Activated T-cell treated with anti-CD3 and anti-CD28 coated beads, Interleukin-2, amount 50 U/mL, for 24 hours (primary cell): ENCODE data around the gene SIL1.

Experiments used
- DNase-seq: peaks from one replicate; pipeline ENCODE4 v3.0.0-alpha.2; 2020
- H3K27ac Mint-ChIP-seq: 2 replicates; pipeline ENCODE4 v1.8.0; 2020; ENCODE audit warnings: mild to moderate bottlenecking, mixed read lengths
- H3K27me3 Mint-ChIP-seq: 2 replicates; pipeline ENCODE4 v1.8.0; 2020; ENCODE audit warnings: mixed read lengths
- H3K36me3 Mint-ChIP-seq: 2 replicates; pipeline ENCODE4 v1.8.0; 2020; ENCODE audit warnings: low read depth, mixed read lengths
- H3K4me1 Mint-ChIP-seq: 2 replicates; pipeline ENCODE4 v1.8.0; 2020; ENCODE audit warnings: low read depth, mixed read lengths
- H3K4me3 Mint-ChIP-seq: 2 replicates; pipeline ENCODE4 v1.8.0; 2020; ENCODE audit warnings: mild to moderate bottlenecking, moderate library complexity, mixed read lengths
- H3K9me3 Mint-ChIP-seq: 2 replicates; pipeline ENCODE4 v1.8.0; 2020; ENCODE audit warnings: mixed read lengths

SIL1 gene

GRCh38 chr5:139149477-139150199 lies 48.5 kb downstream of the SIL1 start:
- Mint-ChIP-seq H3K27me3 (no peaks in the 10 kb centered on the region), H3K4me1 (peaks cover 52% of the 10 kb centered on the region), H3K27ac (no peak overlapping the region), H3K4me3 (no peak overlapping the region), H3K9me3 (no peaks in the 10 kb centered on the region), H3K36me3 (no peaks in the 10 kb centered on the region)
- no peak for DNase-seq

GRCh38 chr5:139148986-139149385 lies 49.2 kb downstream of the SIL1 start:
- DNase-seq = no peak
- no peak overlapping the region for H3K27ac Mint-ChIP-seq
- no peaks in the 10 kb centered on the region for H3K36me3 Mint-ChIP-seq
- no peak overlapping the region for H3K4me3 Mint-ChIP-seq
- H3K9me3 Mint-ChIP-seq = no peaks in the 10 kb centered on the region
- peaks cover 56% of the 10 kb centered on the region for H3K4me1 Mint-ChIP-seq
- no peaks in the 10 kb centered on the region for H3K27me3 Mint-ChIP-seq

- H3K36me3 Mint-ChIP-seq = no peaks in the 10 kb centered on the region
- H3K9me3 Mint-ChIP-seq = no peaks in the 10 kb centered on the region
- no peak overlapping the region for H3K4me3 Mint-ChIP-seq
- no peaks in the 10 kb centered on the region for H3K27me3 Mint-ChIP-seq
- no peak overlapping the region for H3K27ac Mint-ChIP-seq
- no peak for DNase-seq
- H3K4me1 Mint-ChIP-seq = peaks cover 62% of the 10 kb centered on the region
Measured at GRCh38 chr5:139148306-139148705, 49.9 kb downstream of the SIL1 start.

- peaks cover 62% of the 10 kb centered on the region for H3K4me1 Mint-ChIP-seq
- no peaks in the 10 kb centered on the region for H3K9me3 Mint-ChIP-seq
- H3K4me3 Mint-ChIP-seq = no peak overlapping the region
- H3K36me3 Mint-ChIP-seq = no peaks in the 10 kb centered on the region
- H3K27me3 Mint-ChIP-seq = no peaks in the 10 kb centered on the region
- no peak overlapping the region for H3K27ac Mint-ChIP-seq
- no peak for DNase-seq
Measured at GRCh38 chr5:139147483-139148087, 50.6 kb downstream of the SIL1 start.

GRCh38 chr5:139146809-139147482 lies 51.2 kb downstream of the SIL1 start:
- Mint-ChIP-seq H3K27ac (no peak overlapping the region), H3K4me1 (peaks cover 66% of the 10 kb centered on the region), H3K9me3 (no peaks in the 10 kb centered on the region), H3K27me3 (no peaks in the 10 kb centered on the region), H3K36me3 (no peaks in the 10 kb centered on the region), H3K4me3 (no peak overlapping the region)
- DNase-seq = no peak

- DNase-seq = no peak
- H3K4me3 Mint-ChIP-seq = no peak overlapping the region
- no peaks in the 10 kb centered on the region for H3K9me3 Mint-ChIP-seq
- H3K4me1 Mint-ChIP-seq = peaks cover 58% of the 10 kb centered on the region
- H3K36me3 Mint-ChIP-seq = no peaks in the 10 kb centered on the region
- no peaks in the 10 kb centered on the region for H3K27me3 Mint-ChIP-seq
- no peak overlapping the region for H3K27ac Mint-ChIP-seq
Measured at GRCh38 chr5:139141446-139142204, 56.5 kb downstream of the SIL1 start.

- Mint-ChIP-seq H3K36me3 (no peaks in the 10 kb centered on the region), H3K4me1 (peaks cover 53% of the 10 kb centered on the region), H3K27ac (no peak overlapping the region), H3K9me3 (no peaks in the 10 kb centered on the region), H3K4me3 (no peak overlapping the region), H3K27me3 (no peaks in the 10 kb centered on the region)
- no peak for DNase-seq
Measured at GRCh38 chr5:139140591-139141071, 57.5 kb downstream of the SIL1 start.

- Mint-ChIP-seq H3K27me3 (no peaks in the 10 kb centered on the region), H3K27ac (no peak overlapping the region), H3K4me3 (no peak overlapping the region), H3K9me3 (no peaks in the 10 kb centered on the region), H3K36me3 (no peaks in the 10 kb centered on the region), H3K4me1 (peaks cover 38% of the 10 kb centered on the region)
- DNase-seq = no peak
Measured at GRCh38 chr5:139138809-139139208, 59.4 kb downstream of the SIL1 start.

- Mint-ChIP-seq H3K4me3 (no peak overlapping the region), H3K4me1 (peaks cover 34% of the 10 kb centered on the region), H3K27ac (no peak overlapping the region), H3K27me3 (no peaks in the 10 kb centered on the region), H3K36me3 (no peaks in the 10 kb centered on the region), H3K9me3 (no peaks in the 10 kb centered on the region)
- DNase-seq = no peak
Measured at GRCh38 chr5:139138109-139138508, 60.1 kb downstream of the SIL1 start.

GRCh38 chr5:139137697-139138096 lies 60.5 kb downstream of the SIL1 start:
- peaks cover 34% of the 10 kb centered on the region for H3K4me1 Mint-ChIP-seq
- H3K27me3 Mint-ChIP-seq = no peaks in the 10 kb centered on the region

GRCh38 chr5:139134906-139135305 lies 63.3 kb downstream of the SIL1 start:
- Mint-ChIP-seq H3K27me3 (no peaks in the 10 kb centered on the region), H3K36me3 (no peaks in the 10 kb centered on the region), H3K4me3 (no peak overlapping the region), H3K4me1 (peaks cover 19% of the 10 kb centered on the region), H3K9me3 (no peaks in the 10 kb centered on the region), H3K27ac (no peak overlapping the region)
- DNase-seq = no peak

More at GRCh38 chr5:139137697-139138096, 60.5 kb downstream of the SIL1 start:
- H3K4me3 Mint-ChIP-seq = no peak overlapping the region
- DNase-seq = no peak
- H3K36me3 Mint-ChIP-seq = no peaks in the 10 kb centered on the region
- H3K9me3 Mint-ChIP-seq = no peaks in the 10 kb centered on the region
- H3K27ac Mint-ChIP-seq = peak overlapping the region; percentile 13

- DNase-seq = no peak
- peaks cover 7% of the 10 kb centered on the region for H3K4me1 Mint-ChIP-seq
- no peaks in the 10 kb centered on the region for H3K27me3 Mint-ChIP-seq
- no peak overlapping the region for H3K27ac Mint-ChIP-seq
- H3K9me3 Mint-ChIP-seq = no peaks in the 10 kb centered on the region
- no peak overlapping the region for H3K4me3 Mint-ChIP-seq
- H3K36me3 Mint-ChIP-seq = no peaks in the 10 kb centered on the region
Measured at GRCh38 chr5:139133282-139133681, 64.9 kb downstream of the SIL1 start.

- no peak overlapping the region for H3K27ac Mint-ChIP-seq
- no peak overlapping the region for H3K4me3 Mint-ChIP-seq
- peaks cover under 1% of the 10 kb centered on the region for H3K36me3 Mint-ChIP-seq
- no peaks in the 10 kb centered on the region for H3K27me3 Mint-ChIP-seq
- DNase-seq = no peak
- H3K9me3 Mint-ChIP-seq = no peaks in the 10 kb centered on the region
- peaks cover 2% of the 10 kb centered on the region for H3K4me1 Mint-ChIP-seq
Measured at GRCh38 chr5:139132515-139132914, 65.7 kb downstream of the SIL1 start.

- no peak for DNase-seq
- H3K4me1 Mint-ChIP-seq = peaks cover 2% of the 10 kb centered on the region
Measured at GRCh38 chr5:139131921-139132432, 66.2 kb downstream of the SIL1 start.

More at GRCh38 chr5:139131921-139132432, 66.2 kb downstream of the SIL1 start:
- Mint-ChIP-seq H3K4me3 (no peak overlapping the region), H3K27ac (no peak overlapping the region), H3K36me3 (peaks cover 4% of the 10 kb centered on the region), H3K9me3 (no peaks in the 10 kb centered on the region), H3K27me3 (no peaks in the 10 kb centered on the region)
